HG03039 (cell line): ENCODE results near the gene MEDAG.
"Not testable (repeated sequence)": the region's sequence is repeated elsewhere in the genome, so short reads cannot be mapped to it uniquely, and the experiment has no call there.

Source experiments
- ATAC-seq: cut with Tn5 transposase; IDR thresholded peaks from one replicate; pipeline ENCODE4 v1.9.1; 2021; ENCODE audit warnings: mild to moderate bottlenecking, moderate library complexity; ENCODE audit not compliant: unreplicated experiment

MEDAG gene

DNA sequence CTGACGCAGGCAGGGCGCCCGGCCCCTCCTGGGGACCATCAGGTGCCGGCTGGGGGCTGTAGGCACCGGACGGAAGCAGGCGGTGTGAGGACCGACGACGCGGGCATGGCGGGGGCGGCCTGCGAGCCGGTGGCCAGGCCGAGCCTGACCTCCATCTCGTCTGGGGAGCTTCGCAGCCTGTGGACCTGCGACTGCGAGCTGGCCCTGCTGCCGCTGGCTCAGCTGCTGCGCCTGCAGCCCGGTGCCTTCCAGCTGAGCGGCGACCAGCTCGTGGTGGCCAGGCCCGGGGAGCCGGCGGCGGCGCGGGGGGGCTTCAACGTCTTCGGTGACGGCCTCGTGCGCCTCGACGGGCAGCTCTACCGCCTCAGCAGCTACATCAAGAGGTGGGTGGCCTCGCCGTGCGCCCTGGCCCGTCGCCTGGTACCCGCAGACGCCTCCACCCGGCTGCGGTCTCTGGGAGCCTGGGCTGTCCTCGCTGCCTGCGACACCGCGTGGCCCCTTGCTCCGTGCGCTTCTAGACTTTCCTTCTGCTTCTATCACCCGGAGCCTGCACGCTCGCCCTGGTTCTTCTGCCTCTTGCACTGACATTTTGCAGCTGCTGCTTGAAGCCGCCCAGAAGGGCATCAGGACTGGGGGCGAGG is 460 bp downstream of the MEDAG start:
- ATAC-seq: no peak

DNA sequence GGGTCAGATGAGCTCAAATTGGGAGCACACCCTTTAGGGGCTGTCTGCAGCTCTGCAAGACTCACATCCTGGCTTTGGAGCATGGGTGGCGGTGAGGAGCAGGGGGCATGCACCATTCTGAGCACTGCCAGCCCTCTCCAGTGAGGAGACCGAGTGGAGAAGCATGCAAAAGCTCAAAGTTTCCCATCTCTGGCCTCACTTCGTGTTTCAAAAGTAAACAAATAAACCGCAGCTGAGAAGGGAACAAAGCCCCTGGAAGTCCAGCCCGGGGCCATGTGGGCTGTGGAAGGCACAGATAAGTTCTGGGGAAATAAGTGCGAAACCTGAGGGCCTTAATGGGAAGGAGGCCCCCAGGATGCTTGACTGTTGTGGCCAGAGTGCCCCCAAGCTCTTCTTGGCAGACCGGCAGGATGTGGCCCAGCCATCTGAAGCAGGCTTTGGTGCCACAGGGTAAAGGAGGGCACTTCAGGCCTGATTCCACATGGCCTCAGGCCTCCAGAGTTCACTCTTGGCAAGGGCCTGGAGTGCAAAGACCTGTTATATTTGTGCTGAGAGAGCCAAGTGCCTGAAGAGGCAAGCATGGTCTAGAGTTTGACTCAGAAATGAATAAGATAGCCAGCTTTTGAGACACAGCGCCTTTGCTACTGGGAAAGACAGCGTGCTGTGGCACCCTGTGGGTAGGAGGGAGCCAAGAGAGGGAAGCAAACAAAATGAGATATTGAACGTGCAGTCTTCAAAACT is 1.2 kb downstream of the MEDAG start:
- no peak for ATAC-seq

DNA sequence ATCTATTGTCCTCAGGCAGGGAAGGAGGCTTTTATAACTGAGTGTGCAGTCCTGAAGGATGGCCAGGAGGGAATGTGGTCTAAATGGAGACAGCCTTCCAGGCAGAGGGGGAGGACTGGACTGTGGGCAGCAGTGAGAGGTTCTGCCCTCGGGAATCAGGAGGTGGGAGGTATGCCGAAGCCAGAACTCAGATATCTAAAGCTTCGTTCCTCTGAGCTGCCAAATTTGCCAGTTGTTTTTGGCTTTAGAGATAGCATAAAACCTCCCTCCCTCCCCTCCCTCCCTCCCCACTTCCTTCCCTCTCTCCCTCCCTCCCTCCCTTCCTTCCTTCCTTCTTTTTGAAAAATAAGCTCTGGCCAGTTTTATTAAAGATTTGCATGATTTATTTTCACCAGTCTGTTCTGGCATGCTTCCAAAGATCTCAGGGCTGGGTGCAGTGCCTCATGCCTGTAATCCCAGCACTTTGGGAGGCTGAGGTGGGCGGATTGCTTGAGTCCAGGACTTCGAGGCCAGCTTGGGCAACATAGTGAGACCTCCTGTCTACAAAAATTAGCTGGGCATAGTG is 2.4 kb downstream of the MEDAG start:
- no peak for ATAC-seq

DNA sequence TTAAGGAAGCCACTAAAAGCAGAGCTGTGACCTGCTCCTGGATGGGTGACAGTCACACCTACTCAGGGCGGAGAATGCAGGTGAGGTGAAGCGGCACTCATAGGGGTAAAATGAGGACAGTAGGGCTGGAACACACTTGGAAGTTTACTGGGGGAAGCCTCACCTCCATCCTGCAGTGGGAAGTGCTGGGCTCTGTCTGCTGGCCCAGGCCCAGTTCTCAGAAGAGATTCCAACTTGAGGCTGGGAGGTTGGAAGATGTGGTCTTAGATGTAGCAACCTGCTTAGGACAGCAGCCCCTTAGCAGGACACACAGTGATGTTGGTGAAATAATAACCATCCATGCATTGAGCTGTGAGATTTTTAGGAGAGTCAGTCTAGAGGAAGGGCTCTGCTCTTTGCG is 4.6 kb downstream of the MEDAG start:
- ATAC-seq: no peak

DNA sequence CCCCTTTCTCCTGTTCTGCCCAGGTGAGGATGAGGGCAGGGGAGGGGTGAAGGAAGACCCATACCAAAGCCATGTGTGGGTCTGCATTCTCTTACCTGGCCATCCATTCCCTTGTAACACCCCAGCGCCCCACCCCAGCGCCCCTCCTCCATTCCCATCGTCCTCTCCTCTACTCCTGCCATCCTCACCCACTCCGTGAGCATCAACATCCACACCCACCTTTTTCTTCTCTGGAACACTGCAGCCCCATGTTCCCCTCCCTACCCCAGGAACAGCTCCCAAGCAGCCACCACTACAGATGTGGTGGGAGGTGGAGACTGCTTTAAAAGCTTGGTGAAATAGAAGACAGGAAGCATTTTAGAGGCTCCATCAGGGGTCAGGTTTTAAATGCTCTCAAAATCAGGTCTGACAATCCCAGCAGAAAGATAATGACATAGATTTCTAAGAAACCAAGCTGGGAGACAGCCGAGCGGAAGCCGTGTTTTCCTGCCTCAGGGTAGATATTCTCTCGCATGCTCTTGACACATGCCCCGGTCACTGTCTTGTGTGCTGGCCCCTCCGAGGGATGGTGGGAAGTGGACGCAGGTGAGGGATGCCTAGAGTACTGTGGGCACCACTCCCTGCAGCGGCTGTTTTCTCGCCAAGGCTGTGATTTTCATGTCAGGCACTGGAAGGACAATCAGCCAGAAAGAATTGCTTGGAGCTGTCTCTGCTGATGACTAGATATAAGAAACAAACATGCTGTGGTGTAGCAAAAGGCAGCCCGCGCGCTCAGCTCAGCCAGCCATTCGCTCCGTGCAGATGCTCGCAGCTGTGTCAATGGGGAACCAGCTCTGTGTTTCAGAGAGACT is 9.8 kb downstream of the MEDAG start:
- ATAC-seq: no peak

DNA sequence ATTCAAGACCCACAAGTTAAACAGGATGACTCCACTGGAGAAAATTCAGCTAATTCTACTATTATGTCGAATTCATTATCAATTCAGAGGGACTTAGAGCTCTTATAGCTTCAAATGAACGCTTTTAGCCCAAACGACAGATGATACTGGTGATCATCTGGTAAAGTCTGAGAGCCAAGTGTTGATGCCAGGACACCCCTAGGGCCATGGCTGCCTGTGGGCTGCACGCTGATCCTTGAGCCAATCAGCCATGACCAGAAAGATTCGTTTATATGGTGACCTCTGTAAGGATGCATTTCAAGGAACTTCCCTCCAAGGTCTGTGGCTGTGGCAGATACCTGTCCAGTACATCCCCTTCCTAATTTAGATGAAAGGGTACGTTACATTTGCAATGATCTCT is 10.9 kb downstream of the MEDAG start:
- ATAC-seq: no peak

DNA sequence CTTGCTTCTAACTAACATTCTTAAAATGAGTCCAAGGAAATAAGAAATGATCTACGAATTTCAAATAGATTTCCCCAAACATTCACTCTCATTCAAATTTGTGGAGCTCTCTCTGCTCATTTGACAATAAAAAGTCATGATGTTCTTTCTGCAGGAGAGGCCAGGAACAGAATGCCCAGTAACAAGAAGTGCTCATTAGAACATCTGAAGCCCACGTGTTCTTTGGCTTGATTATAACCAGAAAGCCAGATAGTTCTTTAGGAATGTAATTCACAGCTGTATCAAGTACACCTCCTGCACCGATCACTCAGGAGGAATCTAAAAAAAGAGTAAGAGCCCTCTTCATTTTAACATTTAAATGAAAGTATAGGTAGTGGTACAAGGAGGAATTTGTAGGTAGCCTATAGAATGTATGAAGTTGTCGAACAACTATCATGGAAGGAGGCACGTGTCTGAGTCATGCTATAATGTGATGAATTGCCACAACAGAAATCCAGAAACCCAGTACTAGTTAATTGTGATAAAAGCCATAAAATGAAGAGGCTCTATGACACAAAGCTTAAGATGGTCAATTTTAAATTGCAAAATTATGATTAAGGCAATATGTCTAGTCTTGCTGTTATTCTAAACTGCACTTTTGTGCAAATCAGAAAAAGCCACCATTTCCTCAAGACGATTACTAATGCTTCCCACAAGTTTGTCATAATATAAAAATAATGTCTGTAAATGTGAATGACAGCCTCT is 12.8 kb downstream of the MEDAG start:
- no peak for ATAC-seq

DNA sequence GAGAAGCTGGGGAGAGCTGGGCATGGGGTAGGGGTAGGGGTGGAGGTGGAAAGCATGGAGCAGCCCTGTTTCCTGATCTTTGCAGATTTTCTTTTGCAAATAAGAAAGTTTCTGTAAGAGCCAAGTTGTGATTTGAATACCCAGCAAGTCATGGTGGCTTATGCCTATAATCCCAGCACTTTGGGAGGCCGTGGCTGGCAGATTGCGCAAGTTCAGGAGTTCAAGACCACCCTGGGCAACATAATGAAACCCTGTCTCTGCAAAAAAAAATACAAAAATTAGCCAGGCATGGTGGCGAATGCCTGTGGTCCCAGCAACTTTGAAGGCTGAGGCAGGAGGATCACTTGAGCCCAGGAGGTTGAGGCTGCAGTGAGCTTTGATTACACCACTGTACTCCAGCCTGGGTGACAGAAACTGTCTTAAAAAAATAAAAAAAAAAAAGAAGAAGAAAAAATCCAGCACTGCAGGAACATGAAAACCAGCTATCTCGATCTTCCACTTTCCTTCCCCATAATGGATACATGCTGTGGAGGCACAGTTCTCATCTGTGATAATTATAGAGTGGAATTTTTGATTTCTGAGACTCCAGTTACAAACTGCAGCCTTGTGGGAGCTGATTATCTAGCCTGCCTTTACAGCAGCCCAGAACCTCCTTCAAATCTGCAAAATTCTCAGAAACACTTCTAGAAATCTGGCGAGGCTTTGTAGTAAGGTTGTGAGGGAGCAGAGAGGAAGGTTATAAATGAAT is 14.3 kb downstream of the MEDAG start:
- no peak for ATAC-seq

DNA sequence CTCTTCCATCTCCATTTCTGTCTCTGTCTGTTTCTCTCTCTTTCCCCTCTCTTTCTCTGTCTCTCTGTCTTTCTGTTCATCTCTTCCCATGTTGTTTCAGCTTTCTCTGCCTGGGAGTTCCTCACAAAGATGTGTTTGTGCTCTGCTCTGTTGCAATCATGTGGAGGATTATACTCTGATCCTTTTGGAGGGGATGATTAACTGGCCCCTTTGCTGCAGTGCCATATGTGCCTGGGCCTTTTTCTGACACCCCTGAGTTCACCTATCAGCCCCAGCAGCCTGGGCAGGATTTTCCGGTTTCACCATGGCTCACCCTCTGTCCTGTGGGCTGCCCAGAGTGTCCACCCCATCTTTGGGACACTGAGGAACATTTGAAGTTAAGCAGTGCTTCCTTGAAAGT is 17.3 kb downstream of the MEDAG start:
- ATAC-seq: no peak

DNA sequence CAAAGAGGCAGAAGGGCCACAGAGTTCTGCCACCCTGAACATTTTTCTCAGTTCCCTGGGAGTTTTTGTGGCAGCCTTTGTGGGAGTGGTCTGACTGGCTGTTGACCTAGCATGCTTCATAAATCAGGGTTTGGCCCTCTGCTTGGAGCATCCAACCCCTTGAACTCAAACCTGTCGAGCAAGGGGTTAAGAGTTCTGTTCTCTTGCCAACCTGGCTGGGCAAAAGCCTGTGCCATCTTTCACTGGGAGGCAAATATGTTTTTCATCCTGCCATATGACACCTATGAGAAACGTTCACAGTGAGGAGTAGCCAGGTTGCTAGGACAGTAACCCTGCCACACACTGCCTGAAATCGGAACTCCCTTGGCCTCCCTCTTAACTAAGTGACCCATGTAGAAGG is 18.6 kb downstream of the MEDAG start:
- no peak for ATAC-seq

DNA sequence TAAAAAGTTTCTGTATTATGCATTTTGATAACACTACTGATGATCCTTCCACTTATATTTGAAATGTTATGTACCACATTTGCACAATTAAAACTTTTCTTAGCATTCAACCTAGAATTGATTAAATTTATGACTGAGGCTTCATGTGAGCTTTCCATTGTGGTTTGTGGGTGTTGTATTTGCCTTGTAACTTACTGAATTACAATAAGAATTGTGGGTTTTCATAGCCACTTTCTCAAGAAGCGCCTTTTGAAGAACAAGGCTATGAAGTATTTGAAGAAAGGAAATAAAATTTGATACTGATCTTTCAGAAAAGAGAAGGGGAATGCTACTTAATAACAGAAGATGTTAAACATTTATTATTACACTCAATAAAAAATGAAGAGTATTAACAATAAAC is 19.4 kb downstream of the MEDAG start:
- ATAC-seq: no peak

DNA sequence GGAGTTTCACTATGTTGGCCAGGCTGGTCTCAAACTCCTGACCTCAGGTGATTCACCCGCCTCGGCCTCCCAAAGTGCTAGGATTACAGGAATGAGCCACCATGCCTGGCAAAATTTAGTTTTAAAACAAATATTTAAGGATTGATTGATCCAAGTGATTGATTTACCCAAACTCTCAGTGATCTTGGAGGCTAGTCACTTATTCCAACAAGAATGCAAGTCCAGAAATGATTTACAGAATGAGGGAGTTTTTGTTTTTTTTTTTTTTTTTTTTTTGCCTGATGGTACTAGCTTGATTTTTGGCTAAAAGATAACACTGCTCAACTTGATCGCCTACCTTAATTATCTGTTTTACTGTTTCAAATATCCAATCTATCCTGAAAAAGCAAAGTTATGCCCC is 20.7 kb downstream of the MEDAG start:
- no peak for ATAC-seq

DNA sequence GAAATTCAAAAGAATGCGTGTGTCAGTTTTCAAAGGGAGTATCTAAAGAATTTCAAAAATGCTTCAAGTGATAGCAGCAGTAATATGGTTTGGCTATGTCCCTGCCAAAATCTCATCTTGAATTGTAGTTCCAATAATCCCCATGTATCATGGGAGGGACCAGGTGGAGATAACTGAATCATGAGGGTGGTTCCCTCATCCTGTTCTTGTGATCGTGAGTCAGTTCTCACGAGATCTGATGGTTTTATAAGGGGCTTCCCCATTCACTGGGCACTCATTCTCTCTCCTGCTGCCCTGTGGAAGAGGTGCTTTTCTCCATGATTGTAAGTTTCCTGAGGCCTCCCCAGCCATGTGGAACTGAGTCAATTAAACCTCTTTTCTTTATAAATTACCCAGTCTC is 21.1 kb downstream of the MEDAG start:
- not testable (repeated sequence) for ATAC-seq

DNA sequence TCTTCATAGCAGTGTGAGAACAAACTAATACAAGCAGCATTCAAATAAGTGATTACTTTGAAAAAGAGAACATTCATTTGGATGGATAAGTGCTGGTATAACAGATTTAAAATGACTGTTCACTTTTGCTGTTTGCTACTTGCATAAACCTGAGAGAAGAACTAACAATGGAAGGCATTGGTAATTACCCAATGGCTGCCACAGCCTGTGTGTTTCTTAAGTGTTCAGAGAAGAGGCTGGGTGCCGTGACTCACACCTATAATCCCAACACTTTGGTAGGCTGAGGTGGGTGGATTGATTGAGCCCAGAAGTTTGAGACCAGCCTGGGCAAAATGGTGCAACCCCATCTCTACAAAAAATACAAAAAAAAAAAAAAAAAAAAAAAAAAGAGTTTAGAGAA is 21.5 kb downstream of the MEDAG start:
- no peak for ATAC-seq

DNA sequence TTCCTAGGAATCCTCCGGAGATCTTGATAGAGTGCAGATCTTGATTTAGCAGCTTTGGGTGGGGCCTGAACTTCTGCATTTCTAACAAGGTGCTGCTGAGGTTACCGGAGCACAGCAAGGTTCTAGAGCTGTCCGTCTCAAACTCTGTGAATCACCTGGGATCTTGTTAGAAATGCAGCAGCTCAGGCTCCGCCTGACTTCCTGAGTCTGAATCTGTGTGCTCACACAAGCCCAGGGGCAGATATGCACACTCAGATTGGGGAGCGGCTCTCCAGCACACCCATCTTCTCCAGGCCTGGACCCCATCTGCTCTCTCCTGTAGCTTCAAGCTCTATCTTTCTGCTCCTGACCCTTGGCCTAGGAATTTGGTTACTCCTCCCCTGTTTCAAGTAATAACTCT is 22.9 kb downstream of the MEDAG start:
- no peak for ATAC-seq

DNA sequence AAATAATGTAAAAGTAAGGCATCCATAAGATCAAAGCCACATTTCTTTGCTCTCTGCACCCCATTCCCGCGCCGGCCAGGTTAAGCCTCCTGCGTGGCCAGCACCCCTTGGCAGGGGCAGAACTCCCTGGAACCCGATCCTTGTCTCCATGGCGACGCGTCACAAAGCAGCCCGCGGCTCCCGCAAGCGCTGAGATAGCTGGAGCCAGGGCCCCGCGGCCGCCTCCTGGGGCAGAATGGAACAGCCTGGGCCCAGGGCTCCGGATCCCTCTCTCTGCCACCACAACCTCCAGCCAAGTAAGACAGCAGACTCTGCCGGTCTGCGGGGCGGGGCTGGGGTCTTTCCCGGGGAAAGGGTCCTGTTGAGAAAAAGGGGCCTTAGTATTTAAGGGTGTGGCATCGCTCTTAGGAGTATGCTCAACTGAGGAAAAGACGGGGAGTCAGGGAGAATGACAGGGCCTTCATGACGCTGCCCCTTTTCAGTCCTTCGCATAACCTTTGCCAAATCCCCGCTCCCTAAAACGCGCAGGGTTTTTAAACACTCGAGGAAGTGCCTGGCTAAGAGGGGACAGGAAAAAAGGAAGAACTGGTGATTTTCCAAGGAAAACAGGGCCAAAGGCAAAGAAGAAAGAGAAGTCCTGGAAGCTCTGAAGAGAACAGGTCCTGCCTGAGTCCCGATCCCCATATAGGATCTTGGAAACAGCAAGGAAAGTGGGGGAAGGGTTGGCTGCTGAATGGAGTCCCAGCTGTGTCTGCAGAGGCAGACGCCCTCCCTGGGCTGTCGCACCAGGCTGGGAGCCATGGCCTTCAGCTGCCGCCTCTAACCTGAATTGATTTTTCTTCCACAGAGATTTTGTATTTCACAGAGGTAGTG is 26.6 kb downstream of the MEDAG start, which contains the start of gene TEX26:
TSS of gene TEX26 (plus strand) at position 176 of the 873 bp plus-strand sequence. CDS start at position 236, 60 bp downstream.
- ATAC-seq: no peak

DNA sequence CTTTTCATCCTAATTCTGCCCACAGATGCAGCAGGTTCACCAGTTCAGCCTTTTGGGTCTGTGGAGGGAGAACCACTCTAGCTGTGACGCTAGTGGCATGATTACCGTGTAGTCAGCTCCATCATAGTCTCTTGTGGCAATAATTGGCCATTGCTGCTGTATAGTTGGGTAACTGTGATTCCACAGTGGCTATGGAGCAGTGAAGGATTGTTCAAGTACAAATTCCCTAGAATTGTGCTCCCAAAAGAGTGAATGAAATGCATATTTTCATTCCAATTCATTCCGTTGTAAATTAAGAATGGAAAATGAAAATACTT is 27.2 kb downstream of the MEDAG start:
- no peak for ATAC-seq

DNA sequence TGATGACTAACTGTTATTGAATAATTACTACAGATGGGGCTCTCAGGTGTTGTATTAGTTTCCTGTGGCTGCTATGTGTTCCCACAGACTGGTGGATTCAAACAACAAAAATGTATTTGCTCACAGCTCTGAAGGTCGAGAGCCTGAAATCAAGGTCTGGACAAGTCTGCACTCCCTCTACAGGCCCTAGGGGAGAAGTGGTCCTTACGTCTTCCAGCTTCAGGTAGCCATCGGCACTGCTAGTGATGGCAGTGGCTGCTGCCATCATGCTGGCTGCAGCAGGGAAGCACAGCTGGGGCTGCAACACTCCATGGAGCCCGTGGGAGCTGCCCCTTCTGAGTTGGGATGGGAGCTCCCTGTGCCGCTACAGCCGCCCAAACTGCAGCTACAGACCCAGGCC is 28.3 kb downstream of the MEDAG start:
- ATAC-seq: no peak

DNA sequence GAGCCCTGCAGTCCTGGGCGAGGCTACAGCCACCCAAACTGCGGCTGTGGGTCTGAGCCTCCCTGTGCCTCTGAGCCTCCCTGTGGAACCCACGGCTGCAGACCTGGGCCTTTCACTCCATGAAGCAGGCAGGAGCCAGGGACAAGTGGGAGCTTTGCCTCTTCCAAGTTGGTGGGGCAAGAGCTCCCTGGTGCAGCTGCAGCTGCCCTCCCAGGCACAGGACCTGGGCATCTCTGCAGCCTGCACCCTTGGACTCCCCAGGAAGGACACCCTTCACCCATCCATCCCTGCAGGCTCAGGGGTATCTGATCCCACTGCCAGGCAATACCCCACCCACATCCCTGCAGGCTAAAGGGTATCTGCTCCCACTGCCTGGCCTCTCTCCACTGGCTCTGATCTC is 28.7 kb downstream of the MEDAG start:
- ATAC-seq: no peak
